Activated CD4-positive, alpha-beta memory T cell treated with anti-CD3 and anti-CD28 coated beads, Interleukin-2, amount 10 ng/mL, durations not matched to agents 7 days and 5 days (primary cell): ENCODE measurements around the gene PDE4D. TPM values are rescaled to one million over a fixed set of nuclear protein-coding genes. Genes with fewer than 3 reads are reported as not detected.

Experiments
- CTCF ChIA-PET: fragments of 350-600 bp; sonication (Branson Sonifier 250); formaldehyde crosslinking; loops from one replicate; lab custom pipeline; 2021; ENCODE audit warnings: antibody characterized with exemption, inconsistent platforms; lab: Charles Lee
- POLR2A ChIA-PET: fragments of 350-600 bp; sonication (Branson Sonifier 250); formaldehyde crosslinking; loops from one replicate; lab custom pipeline; 2021; ENCODE audit warnings: antibody characterized with exemption; lab: Charles Lee
- DNase-seq: peaks from one replicate; pipeline ENCODE4 v3.0.0-alpha.2; 2020
- H3K27ac Mint-ChIP-seq: one replicate; pipeline ENCODE4 v1.8.0; 2021; ENCODE audit warnings: mild to moderate bottlenecking, mixed read lengths
- H3K27me3 Mint-ChIP-seq: one replicate; pipeline ENCODE4 v1.8.0; 2021; ENCODE audit warnings: mixed read lengths
- H3K36me3 Mint-ChIP-seq: one replicate; pipeline ENCODE4 v1.8.0; 2021; ENCODE audit warnings: low read depth, mixed read lengths
- H3K4me1 Mint-ChIP-seq: one replicate; pipeline ENCODE4 v1.8.0; 2021; ENCODE audit warnings: mixed read lengths
- H3K4me3 Mint-ChIP-seq: one replicate; pipeline ENCODE4 v1.8.0; 2021; ENCODE audit warnings: mild to moderate bottlenecking, mixed read lengths
- H3K9me3 Mint-ChIP-seq: one replicate; pipeline ENCODE4 v1.8.0; 2021; ENCODE audit warnings: mixed read lengths
- total RNA-seq, 2 experiments: library from RNA; stranded (reverse); gene quantifications; one replicate each; pipeline ENCODE4 v1.2.3, GENCODE V29; 2021

The PDE4D gene
- total RNA-seq, 2 experiments from 2014 or later: 123 to 126 TPM

DNA sequence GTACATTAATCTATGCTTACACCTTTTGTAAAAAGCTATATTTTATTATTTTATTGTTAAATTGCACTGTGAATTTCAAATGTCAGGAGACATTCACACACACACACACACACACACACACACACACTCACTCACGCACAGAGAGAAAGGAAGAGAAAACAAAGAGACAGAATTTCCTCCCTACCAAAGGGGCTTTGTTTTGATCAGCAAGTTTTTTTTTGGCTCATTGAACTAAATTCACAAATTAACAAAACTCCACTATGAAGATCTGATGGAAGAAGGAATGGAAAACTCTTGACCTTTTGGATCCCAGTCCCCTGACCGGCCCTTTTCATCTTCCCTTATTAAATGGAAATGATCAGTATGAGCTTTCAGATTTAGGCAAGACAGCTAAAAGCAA, 161.2 kb downstream of the PDE4D start:
- no peak for DNase-seq
- no peaks in the 10 kb centered on the region for H3K4me1 Mint-ChIP-seq
- POLR2A ChIA-PET: no interaction called here
- H3K27ac Mint-ChIP-seq: no peak overlapping the region
- H3K36me3 Mint-ChIP-seq: no peaks in the 10 kb centered on the region
- CTCF ChIA-PET: no interaction called here
- peaks cover 15% of the 10 kb centered on the region for H3K27me3 Mint-ChIP-seq
- H3K9me3 Mint-ChIP-seq: no peaks in the 10 kb centered on the region
- no peak overlapping the region for H3K4me3 Mint-ChIP-seq

DNA sequence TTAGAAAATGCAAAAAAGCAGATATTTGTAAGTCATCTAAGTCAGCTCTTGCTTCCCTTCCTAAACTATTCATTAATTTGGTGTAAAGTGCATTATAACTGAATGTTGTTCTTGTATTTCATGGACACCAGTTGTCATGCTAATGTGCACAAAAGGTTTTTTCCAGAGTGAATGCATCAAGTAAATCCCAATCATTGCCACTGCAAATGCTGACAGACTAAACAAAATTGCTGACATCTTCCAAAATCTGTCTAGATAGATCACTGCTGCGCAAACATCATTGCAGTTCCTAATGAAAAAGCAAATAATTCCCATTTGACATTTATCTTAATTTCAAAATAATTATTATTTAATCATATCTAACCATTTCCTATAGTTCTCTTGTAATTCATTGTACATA, 161.7 kb downstream of the PDE4D start:
- POLR2A ChIA-PET: no interaction called here
- no peaks in the 10 kb centered on the region for H3K4me1 Mint-ChIP-seq
- no peaks in the 10 kb centered on the region for H3K9me3 Mint-ChIP-seq
- peaks cover 15% of the 10 kb centered on the region for H3K27me3 Mint-ChIP-seq
- no peak overlapping the region for H3K27ac Mint-ChIP-seq
- H3K4me3 Mint-ChIP-seq: no peak overlapping the region
- no peaks in the 10 kb centered on the region for H3K36me3 Mint-ChIP-seq
- CTCF ChIA-PET: no interaction called here
- no peak for DNase-seq

- ChIA-PET POLR2A (no interaction called here), CTCF (interaction anchor here (1.5 kb wide), 1 partner anchor 23 kb away, joined by 4 read pairs; no protein-coding TSS in a partner anchor)
- Mint-ChIP-seq H3K9me3 (no peaks in the 10 kb centered on the region), H3K36me3 (no peaks in the 10 kb centered on the region), H3K4me1 (no peaks in the 10 kb centered on the region), H3K27ac (no peak overlapping the region), H3K27me3 (peaks cover 15% of the 10 kb centered on the region), H3K4me3 (no peak overlapping the region)
- no peak for DNase-seq
These were observed 163.7 kb downstream of the PDE4D start for GRCh38 chr5:59729820-59730219.

DNA sequence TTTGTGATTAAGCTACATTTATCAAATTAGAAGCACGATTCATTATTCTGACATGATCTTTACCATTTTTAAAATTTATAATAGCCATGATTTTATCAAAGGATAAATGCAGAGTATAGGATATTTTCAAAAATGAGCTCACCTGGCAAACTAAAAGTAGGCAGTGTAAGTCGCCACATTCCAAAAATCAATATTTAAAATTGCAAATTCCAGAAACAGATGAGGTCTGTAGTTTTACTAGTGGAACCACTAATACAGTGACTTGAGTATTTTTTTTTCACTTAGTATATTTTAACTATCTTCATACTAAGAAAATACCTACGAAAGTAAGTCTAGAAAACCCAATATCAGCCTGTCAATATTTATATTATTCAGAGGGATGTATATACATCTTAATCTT, 164.2 kb downstream of the PDE4D start:
- Mint-ChIP-seq H3K4me3 (no peak overlapping the region), H3K9me3 (no peaks in the 10 kb centered on the region), H3K4me1 (no peaks in the 10 kb centered on the region), H3K27me3 (peaks cover 14% of the 10 kb centered on the region), H3K27ac (no peak overlapping the region), H3K36me3 (no peaks in the 10 kb centered on the region)
- DNase-seq: no peak
- POLR2A ChIA-PET: no interaction called here
- CTCF ChIA-PET: interaction anchor here (1.5 kb wide), 1 partner anchor 23 kb away, joined by 4 read pairs; no protein-coding TSS in a partner anchor

DNA sequence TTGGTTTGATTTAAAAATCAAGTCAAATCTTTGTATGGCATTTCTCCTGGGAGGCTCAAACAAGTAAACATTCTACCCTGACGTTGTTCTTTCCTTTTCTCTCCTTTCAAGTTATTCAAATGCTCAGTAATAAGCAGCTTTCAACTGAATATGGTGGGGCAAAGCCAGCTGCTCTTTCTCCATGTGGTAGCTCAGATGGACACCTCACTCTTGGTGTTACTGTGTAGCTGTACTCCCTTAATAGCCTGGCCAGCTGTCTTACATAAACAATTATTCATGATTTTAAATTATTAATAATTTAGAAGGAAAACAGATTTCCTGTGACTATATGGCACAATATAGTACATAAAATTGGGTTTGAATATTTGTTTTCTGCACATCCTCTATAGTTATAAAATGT, 165.2 kb downstream of the PDE4D start:
- H3K36me3 Mint-ChIP-seq: no peaks in the 10 kb centered on the region
- ChIA-PET CTCF (no interaction called here), POLR2A (no interaction called here)
- H3K27me3 Mint-ChIP-seq: peaks cover 12% of the 10 kb centered on the region
- no peak overlapping the region for H3K4me3 Mint-ChIP-seq
- no peaks in the 10 kb centered on the region for H3K9me3 Mint-ChIP-seq
- DNase-seq: no peak
- no peak overlapping the region for H3K27ac Mint-ChIP-seq
- H3K4me1 Mint-ChIP-seq: no peaks in the 10 kb centered on the region

GRCh38 chr5:59727186-59727585, 166.3 kb downstream of the PDE4D start:
- Mint-ChIP-seq H3K9me3 (no peaks in the 10 kb centered on the region), H3K4me1 (no peaks in the 10 kb centered on the region), H3K27me3 (peaks cover 8% of the 10 kb centered on the region), H3K27ac (no peak overlapping the region), H3K36me3 (no peaks in the 10 kb centered on the region), H3K4me3 (no peak overlapping the region)
- POLR2A ChIA-PET: no interaction called here
- CTCF ChIA-PET: no interaction called here
- DNase-seq: no peak

GRCh38 chr5:59725392-59725767, 168.1 kb downstream of the PDE4D start:
- H3K4me1 Mint-ChIP-seq: no peaks in the 10 kb centered on the region
- POLR2A ChIA-PET: no interaction called here
- H3K27me3 Mint-ChIP-seq: peaks cover 6% of the 10 kb centered on the region
- H3K9me3 Mint-ChIP-seq: no peaks in the 10 kb centered on the region
- H3K27ac Mint-ChIP-seq: no peak overlapping the region
- H3K4me3 Mint-ChIP-seq: no peak overlapping the region
- CTCF ChIA-PET: no interaction called here
- H3K36me3 Mint-ChIP-seq: no peaks in the 10 kb centered on the region
- no peak for DNase-seq

- CTCF ChIA-PET: interaction anchor here (1.2 kb wide), 2 partner anchors 9 to 11 kb away, joined by 3 read pairs; no protein-coding TSS in a partner anchor
These were observed 168.8 kb downstream of the PDE4D start for GRCh38 chr5:59724482-59725391.

DNA sequence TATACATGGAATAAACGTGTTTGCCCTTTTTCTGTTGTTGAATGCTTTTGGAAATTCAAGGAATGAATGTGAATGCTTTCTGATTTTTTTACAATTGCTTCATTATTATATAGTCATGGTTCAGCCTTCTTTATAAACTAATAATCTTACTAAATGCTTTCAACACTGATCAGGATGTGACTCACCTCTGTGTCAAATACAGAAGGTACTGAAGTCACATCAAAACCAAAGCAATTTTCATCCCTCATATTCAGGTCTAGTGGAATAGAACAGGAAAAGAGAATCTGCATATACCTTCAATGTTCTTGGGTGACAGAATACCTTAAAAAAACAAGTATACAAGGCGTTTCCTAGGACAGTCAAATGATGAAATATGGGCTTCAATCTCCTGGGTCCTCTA, 170.7 kb downstream of the PDE4D start:
- H3K27me3 Mint-ChIP-seq: peaks cover 4% of the 10 kb centered on the region
- no peak for DNase-seq
- ChIA-PET CTCF (no interaction called here), POLR2A (no interaction called here)
- no peaks in the 10 kb centered on the region for H3K9me3 Mint-ChIP-seq
- no peaks in the 10 kb centered on the region for H3K36me3 Mint-ChIP-seq
- H3K4me3 Mint-ChIP-seq: no peak overlapping the region
- no peak overlapping the region for H3K27ac Mint-ChIP-seq
- no peaks in the 10 kb centered on the region for H3K4me1 Mint-ChIP-seq

More at GRCh38 chr5:59724482-59725391, 168.8 kb downstream of the PDE4D start:
- Mint-ChIP-seq H3K27me3 (peaks cover 5% of the 10 kb centered on the region), H3K4me1 (no peaks in the 10 kb centered on the region), H3K9me3 (no peaks in the 10 kb centered on the region), H3K36me3 (no peaks in the 10 kb centered on the region), H3K27ac (no peak overlapping the region), H3K4me3 (no peak overlapping the region)
- peak; percentile 32 for DNase-seq
- POLR2A ChIA-PET: no interaction called here

GRCh38 chr5:59721741-59722140, 171.8 kb downstream of the PDE4D start:
- H3K9me3 Mint-ChIP-seq: no peaks in the 10 kb centered on the region
- ChIA-PET POLR2A (no interaction called here), CTCF (no interaction called here)
- no peaks in the 10 kb centered on the region for H3K4me1 Mint-ChIP-seq
- H3K4me3 Mint-ChIP-seq: no peak overlapping the region
- no peak for DNase-seq
- no peak overlapping the region for H3K27ac Mint-ChIP-seq
- no peaks in the 10 kb centered on the region for H3K36me3 Mint-ChIP-seq
- H3K27me3 Mint-ChIP-seq: peaks cover 3% of the 10 kb centered on the region

GRCh38 chr5:59720063-59720462, 173.5 kb downstream of the PDE4D start:
- POLR2A ChIA-PET: no interaction called here
- Mint-ChIP-seq H3K4me1 (no peaks in the 10 kb centered on the region), H3K27ac (no peak overlapping the region), H3K36me3 (no peaks in the 10 kb centered on the region), H3K27me3 (peaks cover 3% of the 10 kb centered on the region), H3K9me3 (no peaks in the 10 kb centered on the region), H3K4me3 (no peak overlapping the region)
- CTCF ChIA-PET: no interaction called here
- DNase-seq: no peak

DNA sequence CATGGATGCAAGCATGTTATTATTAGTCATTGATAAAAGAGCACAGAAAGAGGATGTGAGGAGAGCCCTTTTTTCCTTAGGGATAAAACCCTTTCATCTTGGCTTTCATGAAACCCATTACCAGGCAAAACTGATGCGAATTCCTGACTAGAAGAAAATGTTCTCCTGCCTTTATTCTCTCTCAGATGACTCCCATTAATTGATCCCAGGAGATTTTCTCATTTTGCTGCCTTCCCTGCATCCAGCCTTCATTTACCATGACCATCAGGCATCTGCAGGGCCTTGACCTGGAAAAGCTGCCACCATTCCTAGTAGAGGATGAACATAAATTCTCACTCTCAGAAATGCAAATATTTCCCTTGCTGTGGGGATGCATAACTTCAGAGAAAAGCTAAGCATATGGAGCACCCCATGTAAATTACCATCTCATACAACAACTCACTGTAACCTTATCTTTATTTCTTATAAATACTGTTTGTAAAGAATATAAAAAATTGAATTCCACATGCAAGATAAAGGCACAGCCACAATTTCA, 176.5 kb downstream of the PDE4D start:
- no peaks in the 10 kb centered on the region for H3K36me3 Mint-ChIP-seq
- no peak for DNase-seq
- peaks cover 3% of the 10 kb centered on the region for H3K27me3 Mint-ChIP-seq
- peaks cover 10% of the 10 kb centered on the region for H3K9me3 Mint-ChIP-seq
- H3K4me3 Mint-ChIP-seq: no peak overlapping the region
- CTCF ChIA-PET: no interaction called here
- H3K27ac Mint-ChIP-seq: no peak overlapping the region
- POLR2A ChIA-PET: no interaction called here
- H3K4me1 Mint-ChIP-seq: no peaks in the 10 kb centered on the region

DNA sequence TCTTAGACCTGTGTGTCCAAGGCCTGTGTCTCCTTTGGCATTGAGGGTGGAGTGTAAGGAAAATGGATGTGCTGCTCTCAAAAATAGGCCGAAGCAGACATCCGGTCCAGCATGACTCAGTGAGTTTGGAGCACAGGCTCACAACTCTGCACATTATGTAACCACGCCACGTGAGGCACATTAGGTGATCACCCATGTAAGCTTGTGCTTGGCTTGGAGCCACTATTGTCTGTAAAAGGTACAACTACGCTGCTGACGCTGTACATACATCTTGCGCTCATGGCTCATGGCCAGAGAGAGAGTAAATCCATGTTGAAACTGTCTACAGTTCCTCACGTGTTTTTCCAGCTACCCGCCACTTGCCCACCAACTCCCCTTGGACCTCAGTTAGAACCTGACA, 177.5 kb downstream of the PDE4D start:
- Mint-ChIP-seq H3K27ac (no peak overlapping the region), H3K27me3 (peaks cover 2% of the 10 kb centered on the region), H3K4me3 (no peak overlapping the region), H3K36me3 (no peaks in the 10 kb centered on the region), H3K9me3 (peaks cover 10% of the 10 kb centered on the region), H3K4me1 (no peaks in the 10 kb centered on the region)
- DNase-seq: no peak
- POLR2A ChIA-PET: no interaction called here
- CTCF ChIA-PET: no interaction called here

GRCh38 chr5:59715228-59715627, 178.3 kb downstream of the PDE4D start:
- no peak overlapping the region for H3K27ac Mint-ChIP-seq
- H3K4me3 Mint-ChIP-seq: no peak overlapping the region
- POLR2A ChIA-PET: no interaction called here
- no peak for DNase-seq
- H3K27me3 Mint-ChIP-seq: peaks cover 2% of the 10 kb centered on the region
- no peaks in the 10 kb centered on the region for H3K36me3 Mint-ChIP-seq
- H3K9me3 Mint-ChIP-seq: peaks cover 10% of the 10 kb centered on the region
- no peaks in the 10 kb centered on the region for H3K4me1 Mint-ChIP-seq
- CTCF ChIA-PET: no interaction called here
